Ascending aorta (tissue), 2 donors: ENCODE results near the gene SRC. TPM values are rescaled to one million over a fixed set of nuclear protein-coding genes. Genes with fewer than 3 reads are reported as not detected.

Experiments
- DNase-seq, 2 donors: peaks; one replicate each; pipeline ENCODE4 v3.0.0-alpha.2; 2019; ENCODE audit warnings: low spot score in 2 of 2
- H3K27ac ChIP-seq, 2 donors: fragments of 200-600 bp; sonication (generic); one replicate each; pipeline ENCODE4 v1.5.1; 2016 to 2017; ENCODE audit warnings: mild to moderate bottlenecking in 1 of 2
- H3K27me3 ChIP-seq: fragments of 200-600 bp; sonication (generic); one replicate; pipeline ENCODE4 v1.5.1; 2017
- H3K36me3 ChIP-seq, 2 donors: fragments of 200-600 bp; sonication (generic); one replicate each; pipeline ENCODE4 v1.5.1; 2016
- H3K4me1 ChIP-seq, 2 donors: fragments of 200-600 bp; sonication (generic); one replicate each; pipeline ENCODE4 v1.5.1; 2016 to 2017; ENCODE audit warnings: mild to moderate bottlenecking in 1 of 2
- H3K4me3 ChIP-seq, 2 donors: fragments of 200-600 bp; sonication (generic); one replicate each; pipeline ENCODE4 v1.5.1; 2016 to 2017; ENCODE audit warnings: mild to moderate bottlenecking in 1 of 2
- H3K9me3 ChIP-seq, 2 donors: fragments of 200-600 bp; sonication (generic); one replicate each; pipeline ENCODE4 v1.5.1; 2016
- CTCF ChIP-seq, 3 experiments: fragments of 200-600 bp in 2 of 3; fragments of 450-650 bp in 1 of 3; sonication (generic) in 2 of 3; IDR thresholded peaks; one replicate each; pipeline ENCODE4 v1.5.1; 2016 to 2019; ENCODE audit warnings: antibody characterized with exemption in 3 of 3, mild to moderate bottlenecking in 1 of 3, moderate library complexity in 1 of 3
- intact Hi-C: fragments of 100-400 bp; cut with DNase I; formaldehyde crosslinking; loops from one replicate; pipeline ENCODE4 v1.15.1; 2023
- total RNA-seq: library from RNA; depleted of rRNA; stranded (reverse); fragments of >200 nt; gene quantifications from one replicate; pipeline ENCODE4 v1.1.0, GENCODE V29; 2016

The SRC gene
- total RNA-seq, 1 donor from 2014 or later, result 67.4 TPM

- no peak for TF ChIP-seq CTCF (IDR thresholded peaks at IDR 0.05)
- H3K4me3 ChIP-seq, result no peak overlapping the region
- intact Hi-C loops, result no loop called here
- DNase-seq, result no peak
- no peaks in the 10 kb centered on the region for H3K27me3 ChIP-seq
- H3K9me3 ChIP-seq, result no peaks in the 10 kb centered on the region
- H3K27ac ChIP-seq, result no peak overlapping the region
- no peaks in the 10 kb centered on the region for H3K36me3 ChIP-seq
- peaks cover 0 to 3% of the 10 kb centered on the region in 2 donors for H3K4me1 ChIP-seq
Observed at GRCh38 chr20:37333130-37333847, 12.7 kb upstream of the SRC start.

DNA sequence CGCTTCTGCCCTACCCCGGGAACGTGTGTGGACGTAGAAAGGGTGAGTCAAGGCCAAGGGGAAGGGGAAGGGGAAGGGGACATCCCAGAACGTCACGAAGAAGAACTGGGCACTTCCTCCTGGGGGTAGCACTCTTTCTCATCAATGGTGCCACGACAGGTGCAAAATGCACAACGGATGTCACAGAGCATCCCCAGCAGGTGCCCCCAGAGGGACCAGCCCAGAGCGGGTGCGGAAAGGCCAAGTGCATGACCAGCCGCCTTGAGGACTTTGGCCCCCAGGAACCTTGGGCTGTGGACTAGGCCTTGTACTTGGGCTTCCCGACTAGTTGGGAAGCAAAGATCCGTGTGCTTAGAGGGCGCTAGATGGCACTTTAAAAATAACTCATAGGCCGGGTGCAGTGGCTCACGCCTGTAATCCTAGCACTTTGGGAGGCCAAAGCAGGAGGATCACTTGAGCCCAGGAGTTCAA lies 12.1 kb upstream of the SRC start:
- no peak overlapping the region for H3K4me3 ChIP-seq
- H3K36me3 ChIP-seq, result no peaks in the 10 kb centered on the region
- no peaks in the 10 kb centered on the region for H3K27me3 ChIP-seq
- H3K9me3 ChIP-seq, result no peaks in the 10 kb centered on the region
- H3K27ac ChIP-seq, result no peak overlapping the region
- no peak for DNase-seq
- intact Hi-C loops, result no loop called here
- no peak for TF ChIP-seq CTCF (IDR thresholded peaks at IDR 0.05)
- H3K4me1 ChIP-seq, result no peaks in the 10 kb centered on the region

DNA sequence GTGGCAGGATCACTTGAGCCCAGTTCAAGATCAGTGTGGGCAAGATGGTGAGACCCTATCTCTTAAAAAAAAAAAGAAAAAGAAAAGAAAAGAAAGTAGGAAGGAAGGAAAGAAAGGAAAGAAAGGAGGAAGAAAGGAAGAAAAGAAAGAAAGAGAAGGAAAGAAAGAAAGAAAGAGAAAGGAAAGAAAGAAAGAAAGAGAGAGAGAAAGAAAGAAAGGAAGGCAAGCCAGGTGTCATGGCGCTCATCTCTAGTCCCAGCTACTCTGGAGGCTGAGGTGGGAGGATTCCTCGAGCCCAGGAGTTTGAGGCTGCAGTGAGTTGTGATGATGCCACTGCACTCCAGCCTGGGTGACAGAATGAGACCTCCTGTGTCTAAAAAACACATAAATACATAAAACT lies 11.5 kb upstream of the SRC start:
- Histone ChIP-seq H3K4me3 (no peak overlapping the region), H3K36me3 (no peaks in the 10 kb centered on the region), H3K9me3 (no peaks in the 10 kb centered on the region), H3K27ac (no peak overlapping the region), H3K4me1 (no peaks in the 10 kb centered on the region), H3K27me3 (no peaks in the 10 kb centered on the region)
- intact Hi-C loops, result no loop called here
- TF ChIP-seq CTCF (IDR thresholded peaks at IDR 0.05), result no peak
- no peak for DNase-seq

- Histone ChIP-seq H3K9me3 (no peaks in the 10 kb centered on the region), H3K4me3 (no peak overlapping the region), H3K4me1 (no peaks in the 10 kb centered on the region), H3K27me3 (no peaks in the 10 kb centered on the region), H3K27ac (no peak overlapping the region), H3K36me3 (no peaks in the 10 kb centered on the region)
- no peak for TF ChIP-seq CTCF (IDR thresholded peaks at IDR 0.05)
- intact Hi-C loops, result no loop called here
- no peak for DNase-seq
Observed at GRCh38 chr20:37335642-37336368, 10.1 kb upstream of the SRC start.

DNA sequence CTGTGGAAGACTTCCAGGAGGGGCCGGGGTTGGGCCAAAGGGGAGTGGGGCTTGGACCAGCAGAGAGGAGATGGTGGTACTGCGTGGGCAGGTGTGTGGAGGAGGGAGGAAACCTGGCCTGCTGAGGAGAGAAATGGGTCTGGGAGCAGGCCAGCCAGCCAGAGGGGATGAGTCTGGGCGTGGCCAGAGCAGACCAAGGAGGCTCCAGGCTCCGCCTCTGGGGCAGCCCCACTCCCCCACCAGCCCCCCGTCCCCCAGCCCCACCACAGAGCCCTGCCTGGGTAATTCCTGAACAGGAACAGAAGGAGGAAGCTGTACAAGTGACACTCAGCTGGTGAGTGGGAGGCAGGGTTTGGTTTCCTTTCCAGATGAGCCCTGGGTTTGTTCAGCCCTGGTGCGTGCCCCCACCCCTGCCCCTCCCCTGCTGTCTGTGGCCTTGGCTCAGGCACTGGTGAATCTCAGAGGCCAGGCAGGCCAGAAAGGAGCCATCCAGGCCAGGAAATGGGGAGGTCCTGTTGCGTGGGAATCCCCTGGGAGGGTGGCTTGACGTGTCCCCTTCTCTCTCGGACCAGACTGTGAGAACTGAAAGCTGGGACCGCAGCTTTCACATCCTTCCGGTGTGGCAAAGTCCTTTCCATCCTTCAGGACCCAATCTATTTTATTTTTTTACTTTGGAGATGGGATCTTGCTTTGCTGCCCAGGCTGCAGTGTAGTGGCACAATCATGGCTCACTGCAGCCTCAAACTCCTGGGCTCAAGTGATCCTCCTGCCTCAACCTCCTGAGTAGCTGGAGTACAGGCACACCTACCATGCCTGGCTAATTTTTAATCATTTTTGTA lies 9.4 kb upstream of the SRC start:
- Histone ChIP-seq H3K27ac (peak overlapping the region in 1 of 2 donors; percentile 1), H3K4me3 (no peak overlapping the region), H3K9me3 (no peaks in the 10 kb centered on the region), H3K27me3 (no peaks in the 10 kb centered on the region), H3K36me3 (no peaks in the 10 kb centered on the region), H3K4me1 (no peaks in the 10 kb centered on the region)
- TF ChIP-seq CTCF (IDR thresholded peaks at IDR 0.05), result no peak
- intact Hi-C loops, result no loop called here
- no peak for DNase-seq
